Activated CD4-positive, alpha-beta T cell treated with anti-CD3 and anti-CD28 coated beads, Interleukin-2, amount 50 U/mL, for 48 hours (primary cell): Measurements from ENCODE around the gene LDLRAD2.
"Not testable (repeated sequence)": the region's sequence is repeated elsewhere in the genome, so short reads cannot be mapped to it uniquely, and the experiment has no call there.

Experiments used
- DNase-seq, 2 experiments: peaks; one replicate each; pipeline ENCODE4 v3.0.0-alpha.2; 2020

The LDLRAD2 gene

GRCh38 chr1:21783679-21784603 is 28.1 kb upstream of the LDLRAD2 start:
- DNase-seq: no peak

DNA sequence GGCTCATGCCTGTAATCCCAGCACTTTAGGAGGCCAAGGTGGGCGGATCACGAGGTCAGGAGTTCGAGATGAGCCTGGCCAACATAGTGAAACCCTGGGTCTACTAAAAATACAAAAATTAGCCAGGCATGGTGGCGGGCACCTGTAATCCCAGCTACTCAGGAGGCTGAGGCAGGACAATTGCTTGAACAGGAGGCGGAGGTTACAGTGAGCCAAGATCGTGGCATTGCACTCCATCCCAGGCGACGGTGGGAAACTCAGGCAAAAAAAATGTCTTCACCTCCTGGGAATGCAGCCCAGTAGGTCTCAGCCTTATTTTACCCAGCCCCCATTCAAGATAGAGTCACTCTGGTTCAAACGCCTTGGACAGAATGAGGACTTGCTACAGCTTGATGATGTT is 26.3 kb upstream of the LDLRAD2 start:
- DNase-seq: not testable (repeated sequence)

DNA sequence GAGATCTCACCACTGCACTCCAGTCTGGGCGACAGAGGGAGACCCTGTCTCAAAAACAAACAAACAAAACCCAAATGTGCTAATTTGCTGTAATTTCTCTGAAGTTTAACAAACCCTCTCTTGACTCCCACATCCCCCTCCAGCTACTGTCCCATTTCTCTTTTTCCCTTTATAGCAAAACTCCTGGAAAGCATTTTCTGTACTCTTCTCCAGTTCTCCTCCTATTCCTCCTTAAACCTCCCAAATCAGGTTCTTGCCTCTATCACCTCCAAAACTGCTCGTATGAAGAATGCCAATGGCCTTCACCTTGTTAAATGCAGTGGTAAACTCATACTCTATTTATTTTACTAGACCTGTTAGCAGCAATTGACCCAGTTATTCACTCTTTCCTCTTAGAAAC is 25.4 kb upstream of the LDLRAD2 start:
- DNase-seq: no peak

DNA sequence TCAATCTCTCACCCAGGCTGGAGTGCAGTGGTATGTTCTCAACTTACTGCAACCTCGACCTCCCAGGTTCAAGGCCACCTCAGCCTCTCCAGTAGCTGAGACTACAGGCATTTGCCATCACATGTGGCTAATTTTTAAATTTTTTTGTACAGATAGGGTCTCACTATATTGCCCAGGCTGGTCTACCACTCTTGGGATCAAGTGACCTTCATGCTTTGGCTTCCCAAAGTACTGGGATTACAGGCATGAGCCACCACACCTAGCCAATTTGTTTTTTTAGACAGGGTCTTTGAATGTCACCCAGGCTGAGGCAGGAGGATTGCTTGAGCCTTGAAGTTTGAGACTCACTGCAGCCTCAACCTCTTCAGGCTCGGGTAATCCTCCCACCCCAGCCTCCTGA is 19.0 kb upstream of the LDLRAD2 start:
- no peak for DNase-seq

DNA sequence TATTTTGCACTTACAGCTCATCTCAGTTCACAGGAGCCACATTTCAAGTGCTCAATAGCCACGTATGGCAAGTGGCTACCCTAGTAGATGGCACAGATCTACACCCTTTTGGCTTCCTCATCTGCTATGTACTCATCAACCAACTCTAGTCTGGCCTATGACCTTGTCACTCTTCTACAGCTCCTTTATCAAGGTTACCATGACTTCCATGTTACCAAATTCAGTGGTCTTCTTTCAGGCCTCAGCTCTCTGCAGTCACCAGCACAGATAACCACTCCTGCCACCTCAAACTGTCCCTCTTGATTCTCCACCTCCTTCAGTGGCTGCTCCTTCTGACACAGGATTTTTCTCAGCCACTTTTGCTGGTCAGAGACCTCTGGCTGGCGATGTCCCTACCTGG is 17.4 kb upstream of the LDLRAD2 start:
- DNase-seq: no peak

GRCh38 chr1:21795075-21795474 is 17.0 kb upstream of the LDLRAD2 start:
- no peak for DNase-seq

DNA sequence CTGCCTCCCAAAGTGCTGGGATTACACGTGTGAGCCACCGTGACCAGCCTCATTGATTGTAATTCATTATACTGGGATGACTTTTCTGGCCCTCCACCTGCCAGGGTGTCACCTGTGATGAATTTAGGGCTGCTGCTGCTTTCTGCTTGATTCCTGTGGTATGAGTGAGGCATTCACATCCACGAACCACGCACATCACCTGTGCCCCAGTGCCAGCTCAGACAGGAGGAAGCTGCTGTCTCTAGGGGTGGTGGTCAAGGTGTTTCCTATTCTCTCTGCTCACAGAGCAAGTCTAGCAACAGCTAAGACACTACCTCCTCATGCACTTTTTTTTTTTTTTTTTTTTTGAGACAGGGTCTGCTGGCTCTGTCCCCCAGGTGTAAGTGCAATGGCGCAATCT is 12.3 kb upstream of the LDLRAD2 start:
- DNase-seq: no peak

- no peak for DNase-seq
Measured at GRCh38 chr1:21801100-21801499, 11.0 kb upstream of the LDLRAD2 start.

- DNase-seq: no peak
Measured at GRCh38 chr1:21804536-21804935, 7.5 kb upstream of the LDLRAD2 start.

DNA sequence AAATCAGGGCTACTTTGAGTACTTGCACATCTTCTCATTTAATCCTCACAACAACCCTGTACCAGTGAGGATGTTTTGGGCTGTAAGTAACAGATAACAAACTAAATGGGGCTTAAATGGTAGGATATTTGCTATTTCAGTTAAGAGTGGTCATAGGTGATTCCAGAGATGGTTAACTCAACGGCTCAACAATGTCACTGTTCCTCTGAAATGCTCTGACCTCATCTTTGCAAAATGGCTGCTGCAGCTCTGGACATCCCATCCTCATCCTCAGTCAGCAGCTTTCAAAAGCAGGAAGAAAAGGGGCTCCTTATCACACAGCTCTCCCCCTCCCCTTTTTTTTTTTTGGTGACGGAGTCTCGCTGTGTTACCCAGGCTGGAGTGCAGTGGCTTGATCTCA is 1.5 kb downstream of the LDLRAD2 start:
- DNase-seq: no peak

GRCh38 chr1:21814241-21814918 is 2.3 kb downstream of the LDLRAD2 start:
- DNase-seq: peak; percentile 17 to 25

- no peak for DNase-seq
Measured at GRCh38 chr1:21814981-21815582, 3.0 kb downstream of the LDLRAD2 start.

DNA sequence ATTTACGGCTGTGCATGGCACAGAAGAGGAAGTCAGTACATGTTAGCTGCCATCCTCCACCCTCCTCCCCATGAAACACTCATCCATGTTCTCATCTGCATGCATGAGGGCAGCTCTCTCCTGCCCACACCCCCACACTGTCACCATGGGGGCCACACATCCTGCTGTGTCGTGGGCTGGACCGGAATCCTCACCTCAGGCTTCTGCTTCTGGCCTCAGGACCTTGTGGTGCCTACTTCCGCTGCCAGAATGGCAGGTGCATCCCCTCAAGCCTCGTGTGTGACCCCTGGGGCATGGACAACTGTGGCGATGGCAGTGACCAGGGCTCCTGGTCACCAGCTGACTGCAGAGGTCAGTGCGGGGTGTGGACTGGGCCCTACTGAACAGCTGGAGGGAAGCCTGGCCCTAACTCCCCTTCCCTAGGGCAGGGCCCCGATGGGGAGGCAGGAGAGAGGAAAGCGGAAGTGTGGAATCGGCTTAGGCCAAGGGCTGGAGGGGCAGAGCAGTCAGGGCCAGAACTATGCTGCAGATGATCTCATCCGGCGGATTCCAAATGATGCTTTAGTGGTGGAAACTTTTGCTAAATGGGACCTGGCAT is 3.8 kb downstream of the LDLRAD2 start:
- no peak for DNase-seq

GRCh38 chr1:21816602-21817302 is 4.7 kb downstream of the LDLRAD2 start:
- no peak for DNase-seq

- peak; percentile 29 to 44 for DNase-seq
Measured at GRCh38 chr1:21818656-21819055, 6.6 kb downstream of the LDLRAD2 start.

DNA sequence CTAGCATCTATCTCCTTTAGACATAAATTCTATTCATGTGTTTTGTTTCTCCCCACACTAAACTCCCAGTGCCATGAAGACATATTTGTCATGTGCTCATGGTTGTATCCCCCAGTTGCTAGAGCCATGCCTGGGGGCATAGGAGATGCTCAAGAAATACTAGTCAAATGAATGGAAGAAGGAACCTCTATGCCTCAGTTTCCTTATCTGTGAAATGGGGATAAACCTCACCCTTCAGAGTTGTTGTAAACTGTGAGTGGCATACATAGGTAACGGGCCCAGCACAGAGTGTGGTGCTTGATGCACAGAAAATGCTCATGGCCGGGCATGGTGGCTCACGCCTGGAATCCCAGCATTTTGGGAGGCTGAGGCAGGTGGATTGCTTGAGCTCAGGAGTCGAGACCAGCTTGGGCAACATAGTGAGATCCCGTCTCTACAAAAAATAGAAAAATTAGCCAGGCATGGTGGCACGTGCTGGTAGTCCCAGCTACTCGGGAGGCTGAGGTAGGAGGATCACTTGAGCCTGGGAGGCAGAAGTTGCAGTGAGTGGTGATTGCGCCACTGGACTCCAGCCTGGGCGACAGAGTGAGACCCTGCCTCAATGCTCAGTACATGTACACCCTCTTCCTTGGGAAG is 8.7 kb downstream of the LDLRAD2 start:
- DNase-seq: no peak

DNA sequence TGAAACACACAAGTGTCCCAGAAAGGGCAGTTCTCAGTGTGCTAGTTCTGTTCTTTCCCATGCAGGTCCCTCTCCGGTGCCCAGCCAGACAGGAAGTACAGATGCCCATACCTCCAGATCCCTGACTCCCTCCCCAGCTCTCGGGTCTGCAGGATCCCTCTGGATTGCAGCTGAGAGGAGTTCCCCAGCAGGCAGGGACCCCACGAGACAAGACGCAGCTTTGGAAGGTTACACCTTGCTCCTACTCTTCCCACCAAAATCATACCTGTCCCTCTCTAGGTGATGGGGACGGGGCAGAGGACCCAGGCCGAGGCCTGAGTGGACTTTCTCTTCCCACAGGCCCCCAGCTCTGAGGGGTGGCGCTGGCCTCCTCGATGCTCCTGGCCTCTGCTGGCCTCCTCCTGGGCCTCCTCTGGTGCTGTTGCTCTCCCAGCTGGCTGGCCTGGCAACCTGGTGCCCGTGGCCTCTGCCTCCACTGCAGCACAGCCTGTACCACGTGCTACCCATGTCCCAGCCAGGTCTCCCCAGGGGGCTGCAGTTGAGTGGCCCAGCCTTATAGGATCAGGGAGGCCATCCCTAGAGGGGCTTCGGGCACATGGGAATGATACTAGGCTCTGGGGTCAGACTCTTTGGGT is 9.4 kb downstream of the LDLRAD2 start:
- no peak for DNase-seq

- no peak for DNase-seq
Measured at GRCh38 chr1:21822349-21822748, 10.3 kb downstream of the LDLRAD2 start.

- DNase-seq: no peak
Measured at GRCh38 chr1:21823206-21823979, 11.3 kb downstream of the LDLRAD2 start.

GRCh38 chr1:21823980-21824702 is 12.1 kb downstream of the LDLRAD2 start:
- no peak for DNase-seq
